SK-N-SH treated with all-trans-retinoic acid at 6 μM for 48 hours (cell line): ENCODE data around the gene C1QTNF12.

Experiments used
- ATAC-seq: fragments of 200-7000 bp; cut with Tn5 transposase; 3 replicates; pipeline ENCODE4 v1.9.1; 2020; ENCODE audit warnings: mild to moderate bottlenecking, moderate library complexity
- ARNTL ChIP-seq: fragments of 450-650 bp; formaldehyde crosslinking; IDR thresholded peaks from 2 replicates; pipeline ENCODE4 v1.5.0; 2020; ENCODE audit warnings: low read depth, mild to moderate bottlenecking, moderate library complexity, borderline replicate concordance
- BACH2 ChIP-seq: fragments of 250-450 bp; sonication (Bioruptor Pico); IDR thresholded peaks from 2 replicates; pipeline ENCODE4 v1.9.0; 2021; ENCODE audit warnings: mild to moderate bottlenecking, borderline replicate concordance
- CSDC2 ChIP-seq: fragments of 250-450 bp; sonication (Bioruptor Pico); IDR thresholded peaks from 2 replicates; pipeline ENCODE4 v1.5.0; 2020; ENCODE audit warnings: mild to moderate bottlenecking, moderate library complexity
- ESRRG ChIP-seq: fragments of 250-450 bp; sonication (Bioruptor Pico); IDR thresholded peaks from 2 replicates; pipeline ENCODE4 v1.6.1; 2021; ENCODE audit warnings: mild to moderate bottlenecking
- GLIS3 ChIP-seq: fragments of 250-450 bp; sonication (Bioruptor Pico); IDR thresholded peaks from 2 replicates; pipeline ENCODE4 v1.5.0; 2020; ENCODE audit warnings: mild to moderate bottlenecking, moderate library complexity
- ISL1 ChIP-seq: fragments of 250-450 bp; sonication (Bioruptor Pico); IDR thresholded peaks from 2 replicates; pipeline ENCODE4 v2.1.2; 2022; ENCODE audit warnings: mild to moderate bottlenecking, moderate library complexity
- OSR1 ChIP-seq: fragments of 250-450 bp; sonication (Bioruptor Pico); IDR thresholded peaks from 2 replicates; pipeline ENCODE4 v1.8.0; 2022; ENCODE audit warnings: moderate library complexity, mild to moderate bottlenecking, inconsistent platforms
- PPARA ChIP-seq: fragments of 250-450 bp; sonication (Bioruptor Pico); IDR thresholded peaks from 2 replicates; pipeline ENCODE4 v1.5.0; 2020; ENCODE audit warnings: mild to moderate bottlenecking, borderline replicate concordance
- RARB ChIP-seq: fragments of 250-450 bp; sonication (Bioruptor Pico); IDR thresholded peaks from 2 replicates; pipeline ENCODE4 v1.8.0; 2021; ENCODE audit warnings: mild to moderate bottlenecking, moderate library complexity
- SNAI2 ChIP-seq: fragments of 250-450 bp; sonication (Bioruptor Pico); IDR thresholded peaks from 2 replicates; pipeline ENCODE4 v1.5.0; 2020; ENCODE audit warnings: mild to moderate bottlenecking, moderate library complexity
- TCF4 ChIP-seq: fragments of 250-450 bp; sonication (Bioruptor Pico); IDR thresholded peaks from 2 replicates; pipeline ENCODE4 v1.8.0; 2021; ENCODE audit warnings: mild to moderate bottlenecking, moderate library complexity, borderline replicate concordance
- TOX ChIP-seq: fragments of 250-450 bp; sonication (Bioruptor Pico); IDR thresholded peaks from 2 replicates; pipeline ENCODE4 v1.8.0; 2021; ENCODE audit warnings: mild to moderate bottlenecking, moderate library complexity, borderline replicate concordance
- ZC3H10 ChIP-seq: fragments of 250-450 bp; sonication (Bioruptor Pico); IDR thresholded peaks from 2 replicates; pipeline ENCODE4 v1.5.1; 2021; ENCODE audit warnings: mild to moderate bottlenecking, moderate library complexity
- ZFP3 ChIP-seq: fragments of 250-450 bp; sonication (Bioruptor Pico); IDR thresholded peaks from 2 replicates; pipeline ENCODE4 v1.5.0; 2020; ENCODE audit warnings: mild to moderate bottlenecking, moderate library complexity
- ZFP30 ChIP-seq: fragments of 450-650 bp; formaldehyde crosslinking; IDR thresholded peaks from 2 replicates; pipeline ENCODE4 v1.5.0; 2022; ENCODE audit warnings: mild to moderate bottlenecking, moderate library complexity
- ZNF565 ChIP-seq: fragments of 450-650 bp; formaldehyde crosslinking; conservative IDR thresholded peaks from 2 replicates; pipeline ENCODE4 v1.5.0; 2020; ENCODE audit warnings: low read depth, mild to moderate bottlenecking, moderate library complexity
- ZNF70 ChIP-seq: fragments of 450-650 bp; formaldehyde crosslinking; IDR thresholded peaks from 2 replicates; pipeline ENCODE4 v1.5.0; 2020; ENCODE audit warnings: mild to moderate bottlenecking, moderate library complexity
- ZNF8 ChIP-seq: fragments of 450-650 bp; formaldehyde crosslinking; IDR thresholded peaks from 2 replicates; pipeline ENCODE4 v1.5.0; 2020; ENCODE audit warnings: mild to moderate bottlenecking, moderate library complexity
- TF ChIP-seq, protein P1 (sequence below): fragments of 250-450 bp; sonication (Bioruptor Pico); IDR thresholded peaks from 2 replicates; pipeline ENCODE4 v1.5.0; 2020; ENCODE audit warnings: mild to moderate bottlenecking, moderate library complexity
- TF ChIP-seq, protein P2 (sequence below): fragments of 250-450 bp; sonication (Bioruptor Pico); IDR thresholded peaks from 2 replicates; pipeline ENCODE4 v1.5.1; 2021; ENCODE audit warnings: mild to moderate bottlenecking, moderate library complexity
- TF ChIP-seq, protein P3 (sequence below): fragments of 250-450 bp; sonication (Bioruptor Pico); IDR thresholded peaks from 2 replicates; pipeline ENCODE4 v1.8.0; 2020; ENCODE audit warnings: mild to moderate bottlenecking, moderate library complexity, borderline replicate concordance
- TF ChIP-seq, protein P4 (sequence below): fragments of 250-450 bp; sonication (Bioruptor Pico); IDR thresholded peaks from 2 replicates; pipeline ENCODE4 v1.8.0; 2021; ENCODE audit warnings: low read depth, mild to moderate bottlenecking, moderate library complexity, borderline replicate concordance
- TF ChIP-seq, protein P5 (sequence below): fragments of 250-450 bp; sonication (Bioruptor Pico); IDR thresholded peaks from 2 replicates; pipeline ENCODE4 v1.5.1; 2020; ENCODE audit warnings: low read depth, mild to moderate bottlenecking, moderate library complexity

The C1QTNF12 gene

DNA sequence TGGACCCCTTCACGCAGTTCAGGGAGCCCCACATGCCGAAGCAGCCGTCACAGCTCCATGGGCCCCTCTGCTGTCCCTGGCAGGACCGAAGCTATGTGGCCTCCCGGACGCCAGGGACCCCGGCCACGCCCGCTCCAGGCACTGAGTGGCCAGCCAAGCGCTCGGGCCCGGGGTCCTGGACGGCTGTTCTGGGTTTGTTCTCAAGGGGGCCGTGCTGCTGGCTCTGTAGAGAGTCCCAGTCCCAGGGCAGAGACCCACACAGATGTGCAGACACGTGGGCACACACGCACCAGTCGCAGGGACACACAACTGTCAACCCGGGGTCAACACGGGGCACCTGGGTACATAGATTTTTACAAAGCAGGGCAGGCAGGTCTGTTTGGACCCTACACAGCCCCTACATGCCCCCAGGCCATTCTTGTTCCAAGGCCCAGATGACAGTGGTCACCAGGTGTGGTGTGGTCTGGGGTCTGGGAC lies 7.8 kb downstream of the C1QTNF12 start:
- no peak; the same call in 2 of the 3 replicates for ATAC-seq
- TF ChIP-seq, protein P1, sequence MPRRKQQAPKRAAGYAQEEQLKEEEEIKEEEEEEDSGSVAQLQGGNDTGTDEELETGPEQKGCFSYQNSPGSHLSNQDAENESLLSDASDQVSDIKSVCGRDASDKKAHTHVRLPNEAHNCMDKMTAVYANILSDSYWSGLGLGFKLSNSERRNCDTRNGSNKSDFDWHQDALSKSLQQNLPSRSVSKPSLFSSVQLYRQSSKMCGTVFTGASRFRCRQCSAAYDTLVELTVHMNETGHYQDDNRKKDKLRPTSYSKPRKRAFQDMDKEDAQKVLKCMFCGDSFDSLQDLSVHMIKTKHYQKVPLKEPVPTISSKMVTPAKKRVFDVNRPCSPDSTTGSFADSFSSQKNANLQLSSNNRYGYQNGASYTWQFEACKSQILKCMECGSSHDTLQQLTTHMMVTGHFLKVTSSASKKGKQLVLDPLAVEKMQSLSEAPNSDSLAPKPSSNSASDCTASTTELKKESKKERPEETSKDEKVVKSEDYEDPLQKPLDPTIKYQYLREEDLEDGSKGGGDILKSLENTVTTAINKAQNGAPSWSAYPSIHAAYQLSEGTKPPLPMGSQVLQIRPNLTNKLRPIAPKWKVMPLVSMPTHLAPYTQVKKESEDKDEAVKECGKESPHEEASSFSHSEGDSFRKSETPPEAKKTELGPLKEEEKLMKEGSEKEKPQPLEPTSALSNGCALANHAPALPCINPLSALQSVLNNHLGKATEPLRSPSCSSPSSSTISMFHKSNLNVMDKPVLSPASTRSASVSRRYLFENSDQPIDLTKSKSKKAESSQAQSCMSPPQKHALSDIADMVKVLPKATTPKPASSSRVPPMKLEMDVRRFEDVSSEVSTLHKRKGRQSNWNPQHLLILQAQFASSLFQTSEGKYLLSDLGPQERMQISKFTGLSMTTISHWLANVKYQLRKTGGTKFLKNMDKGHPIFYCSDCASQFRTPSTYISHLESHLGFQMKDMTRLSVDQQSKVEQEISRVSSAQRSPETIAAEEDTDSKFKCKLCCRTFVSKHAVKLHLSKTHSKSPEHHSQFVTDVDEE (CRISPR knock-in tag): no peak
- TF ChIP-seq GLIS3 (CRISPR knock-in tag) (no peak), ZFP30 (no peak), ZNF70 (no peak), ESRRG (CRISPR knock-in tag) (no peak), RARB (CRISPR knock-in tag) (no peak), ZFP3 (CRISPR knock-in tag) (no peak), BACH2 (CRISPR knock-in tag) (no peak), CSDC2 (no peak), TCF4 (CRISPR knock-in tag) (no peak), ISL1 (no peak), ZNF8 (CRISPR knock-in tag) (no peak), ZC3H10 (CRISPR knock-in tag) (no peak), ARNTL (CRISPR knock-in tag) (no peak), PPARA (CRISPR knock-in tag) (no peak), OSR1 (CRISPR knock-in tag) (no peak)
- TF ChIP-seq, protein P2, sequence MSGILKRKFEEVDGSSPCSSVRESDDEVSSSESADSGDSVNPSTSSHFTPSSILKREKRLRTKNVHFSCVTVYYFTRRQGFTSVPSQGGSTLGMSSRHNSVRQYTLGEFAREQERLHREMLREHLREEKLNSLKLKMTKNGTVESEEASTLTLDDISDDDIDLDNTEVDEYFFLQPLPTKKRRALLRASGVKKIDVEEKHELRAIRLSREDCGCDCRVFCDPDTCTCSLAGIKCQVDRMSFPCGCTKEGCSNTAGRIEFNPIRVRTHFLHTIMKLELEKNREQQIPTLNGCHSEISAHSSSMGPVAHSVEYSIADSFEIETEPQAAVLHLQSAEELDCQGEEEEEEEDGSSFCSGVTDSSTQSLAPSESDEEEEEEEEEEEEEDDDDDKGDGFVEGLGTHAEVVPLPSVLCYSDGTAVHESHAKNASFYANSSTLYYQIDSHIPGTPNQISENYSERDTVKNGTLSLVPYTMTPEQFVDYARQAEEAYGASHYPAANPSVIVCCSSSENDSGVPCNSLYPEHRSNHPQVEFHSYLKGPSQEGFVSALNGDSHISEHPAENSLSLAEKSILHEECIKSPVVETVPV (CRISPR knock-in tag): no peak
- TF ChIP-seq, protein P3, sequence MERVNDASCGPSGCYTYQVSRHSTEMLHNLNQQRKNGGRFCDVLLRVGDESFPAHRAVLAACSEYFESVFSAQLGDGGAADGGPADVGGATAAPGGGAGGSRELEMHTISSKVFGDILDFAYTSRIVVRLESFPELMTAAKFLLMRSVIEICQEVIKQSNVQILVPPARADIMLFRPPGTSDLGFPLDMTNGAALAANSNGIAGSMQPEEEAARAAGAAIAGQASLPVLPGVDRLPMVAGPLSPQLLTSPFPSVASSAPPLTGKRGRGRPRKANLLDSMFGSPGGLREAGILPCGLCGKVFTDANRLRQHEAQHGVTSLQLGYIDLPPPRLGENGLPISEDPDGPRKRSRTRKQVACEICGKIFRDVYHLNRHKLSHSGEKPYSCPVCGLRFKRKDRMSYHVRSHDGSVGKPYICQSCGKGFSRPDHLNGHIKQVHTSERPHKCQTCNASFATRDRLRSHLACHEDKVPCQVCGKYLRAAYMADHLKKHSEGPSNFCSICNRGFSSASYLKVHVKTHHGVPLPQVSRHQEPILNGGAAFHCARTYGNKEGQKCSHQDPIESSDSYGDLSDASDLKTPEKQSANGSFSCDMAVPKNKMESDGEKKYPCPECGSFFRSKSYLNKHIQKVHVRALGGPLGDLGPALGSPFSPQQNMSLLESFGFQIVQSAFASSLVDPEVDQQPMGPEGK: no peak
- TF ChIP-seq, protein P4, sequence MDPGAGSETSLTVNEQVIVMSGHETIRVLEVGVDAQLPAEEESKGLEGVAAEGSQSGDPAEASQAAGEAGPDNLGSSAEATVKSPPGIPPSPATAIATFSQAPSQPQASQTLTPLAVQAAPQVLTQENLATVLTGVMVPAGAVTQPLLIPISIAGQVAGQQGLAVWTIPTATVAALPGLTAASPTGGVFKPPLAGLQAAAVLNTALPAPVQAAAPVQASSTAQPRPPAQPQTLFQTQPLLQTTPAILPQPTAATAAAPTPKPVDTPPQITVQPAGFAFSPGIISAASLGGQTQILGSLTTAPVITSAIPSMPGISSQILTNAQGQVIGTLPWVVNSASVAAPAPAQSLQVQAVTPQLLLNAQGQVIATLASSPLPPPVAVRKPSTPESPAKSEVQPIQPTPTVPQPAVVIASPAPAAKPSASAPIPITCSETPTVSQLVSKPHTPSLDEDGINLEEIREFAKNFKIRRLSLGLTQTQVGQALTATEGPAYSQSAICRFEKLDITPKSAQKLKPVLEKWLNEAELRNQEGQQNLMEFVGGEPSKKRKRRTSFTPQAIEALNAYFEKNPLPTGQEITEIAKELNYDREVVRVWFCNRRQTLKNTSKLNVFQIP (CRISPR knock-in tag): no peak
- TF ChIP-seq, protein P5, sequence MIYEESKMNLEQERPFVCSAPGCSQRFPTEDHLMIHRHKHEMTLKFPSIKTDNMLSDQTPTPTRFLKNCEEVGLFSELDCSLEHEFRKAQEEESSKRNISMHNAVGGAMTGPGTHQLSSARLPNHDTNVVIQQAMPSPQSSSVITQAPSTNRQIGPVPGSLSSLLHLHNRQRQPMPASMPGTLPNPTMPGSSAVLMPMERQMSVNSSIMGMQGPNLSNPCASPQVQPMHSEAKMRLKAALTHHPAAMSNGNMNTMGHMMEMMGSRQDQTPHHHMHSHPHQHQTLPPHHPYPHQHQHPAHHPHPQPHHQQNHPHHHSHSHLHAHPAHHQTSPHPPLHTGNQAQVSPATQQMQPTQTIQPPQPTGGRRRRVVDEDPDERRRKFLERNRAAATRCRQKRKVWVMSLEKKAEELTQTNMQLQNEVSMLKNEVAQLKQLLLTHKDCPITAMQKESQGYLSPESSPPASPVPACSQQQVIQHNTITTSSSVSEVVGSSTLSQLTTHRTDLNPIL: no peak

DNA sequence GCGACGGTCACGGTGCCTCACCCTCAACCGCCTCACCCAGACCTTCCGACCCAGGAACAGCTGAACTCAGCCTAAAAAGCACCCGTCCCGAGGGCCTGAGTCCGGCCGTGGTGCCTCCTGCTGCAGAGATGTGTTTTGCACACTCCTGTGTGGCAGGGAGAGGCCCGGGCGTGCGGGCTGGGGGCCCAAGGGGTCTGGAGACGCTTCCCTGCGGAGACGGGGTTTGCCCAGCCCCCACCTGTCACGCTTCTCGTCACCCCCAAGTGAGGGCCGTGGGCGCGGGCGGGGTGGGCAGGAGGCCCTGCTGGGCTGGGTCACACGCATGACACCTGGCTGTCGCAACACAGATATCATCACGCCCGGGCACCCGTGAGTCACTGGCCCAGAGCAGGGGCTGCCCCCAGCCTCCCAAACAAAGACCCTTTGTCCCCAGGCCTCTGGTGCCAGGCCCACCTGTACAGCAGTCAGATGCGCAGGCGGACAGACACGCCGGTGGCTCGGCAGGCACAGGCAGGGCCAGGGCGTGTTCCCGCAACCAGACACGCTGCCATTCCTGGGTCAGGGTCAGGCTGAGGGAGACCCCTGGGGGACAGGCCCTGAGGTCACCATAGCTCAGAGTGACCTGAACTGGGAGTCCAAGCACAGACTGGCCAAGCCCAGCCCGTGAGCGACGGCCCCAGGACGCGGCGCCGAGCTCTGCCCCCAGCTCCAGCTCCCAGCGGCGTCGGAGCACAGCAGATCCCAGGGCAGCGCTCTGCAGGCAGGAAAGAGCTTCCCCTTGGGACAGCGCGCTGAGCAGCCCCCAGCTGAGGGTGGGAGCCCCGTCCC lies 8.4 kb downstream of the C1QTNF12 start:
- ATAC-seq: peak; percentile 20
- TF ChIP-seq TOX (CRISPR knock-in tag) (no peak), ZNF70 (no peak), ZNF8 (CRISPR knock-in tag) (no peak), SNAI2 (CRISPR knock-in tag) (no peak), OSR1 (CRISPR knock-in tag) (no peak), ZNF565 (CRISPR knock-in tag) (no peak), PPARA (CRISPR knock-in tag) (no peak), BACH2 (CRISPR knock-in tag) (no peak), ESRRG (CRISPR knock-in tag) (no peak), ZC3H10 (CRISPR knock-in tag) (no peak)
- TF ChIP-seq, protein P4 (CRISPR knock-in tag): no peak
- TF ChIP-seq, protein P3: no peak
- TF ChIP-seq, protein P5: no peak
